RPMI7951 (cell line): ENCODE data around the gene POLR1A. TPM values are rescaled to one million over a fixed set of nuclear protein-coding genes. Genes with fewer than 3 reads are reported as not detected.

Experiments used
- DNase-seq: peaks from one replicate; pipeline ENCODE4 v3.0.0-alpha.2; 2012; ENCODE audit warnings: low read depth
- total RNA-seq: library from RNA; depleted of rRNA; stranded (reverse); fragments of >200 nt; shearing (Covaris generic); gene quantifications from 2 replicates; pipeline ENCODE4 v1.2.3, GENCODE V29; 2014

The POLR1A gene
- total RNA-seq, 1 experiment from 2014 or later: 17.2 TPM

DNA sequence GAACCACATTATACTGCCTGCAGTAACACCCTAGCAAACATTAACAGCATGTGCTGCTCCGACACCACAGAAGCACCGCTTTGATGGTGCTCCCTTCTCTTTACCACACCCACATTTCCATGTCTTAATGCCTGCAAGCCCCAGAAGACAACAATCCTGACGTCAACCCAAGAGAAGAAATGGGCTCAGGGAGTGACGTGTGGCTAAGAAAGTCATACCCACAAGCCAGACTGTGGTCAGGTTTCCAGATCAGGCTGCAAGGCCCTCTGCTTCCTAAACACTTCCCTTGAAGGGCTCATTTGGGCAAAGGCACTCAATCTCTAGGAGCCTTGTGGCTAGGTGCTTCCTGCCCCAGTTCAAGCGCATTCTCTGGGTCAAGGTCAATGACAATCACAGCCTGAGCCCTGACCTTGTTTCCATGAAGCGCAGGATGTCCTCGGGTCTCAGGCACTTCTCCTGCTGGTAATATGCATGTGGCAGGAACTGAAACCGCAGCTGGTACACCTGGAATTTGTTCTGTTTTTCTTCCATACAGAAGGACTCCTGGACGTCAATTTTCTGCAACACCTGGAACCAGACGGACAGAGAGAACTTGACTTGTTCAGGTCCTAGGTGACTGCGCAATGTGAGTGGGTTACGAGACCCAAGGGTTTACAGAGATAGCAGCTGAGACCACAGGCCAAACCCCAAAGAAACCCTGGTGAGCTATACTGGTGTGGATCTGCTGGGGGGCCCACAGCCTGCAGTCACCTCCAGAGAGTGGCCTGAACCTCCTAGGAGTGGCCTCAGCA lies 67.2 kb downstream of the POLR1A start:
- peak; percentile 94 for DNase-seq

GRCh38 chr2:86037795-86038192 lies 67.9 kb downstream of the POLR1A start:
- no peak for DNase-seq

- peak; percentile 97 for DNase-seq
Measured at GRCh38 chr2:86037141-86037794, 68.4 kb downstream of the POLR1A start.

DNA sequence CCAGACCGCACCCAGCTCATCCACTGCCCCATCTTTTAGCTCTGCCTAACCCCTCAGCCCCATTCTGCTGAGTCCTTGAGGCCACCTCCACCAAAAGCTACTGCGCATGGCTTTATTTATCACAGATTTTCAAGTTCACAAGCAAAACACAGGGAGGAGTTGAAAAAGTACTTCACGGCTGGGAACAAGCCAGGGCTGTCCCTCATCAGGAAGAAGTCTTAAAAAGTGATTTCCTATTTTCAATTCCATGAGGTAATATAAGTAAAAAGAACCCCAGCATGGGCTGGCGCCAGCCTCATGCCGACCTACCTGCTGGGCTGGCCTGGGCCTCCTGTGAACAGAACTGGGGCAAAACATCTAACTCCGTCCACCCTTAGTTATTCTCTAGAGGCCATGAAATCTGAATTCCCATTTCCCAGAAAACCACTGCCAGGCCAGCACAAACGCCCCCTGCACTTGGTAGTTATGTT lies 69.0 kb downstream of the POLR1A start:
- DNase-seq: no peak

DNA sequence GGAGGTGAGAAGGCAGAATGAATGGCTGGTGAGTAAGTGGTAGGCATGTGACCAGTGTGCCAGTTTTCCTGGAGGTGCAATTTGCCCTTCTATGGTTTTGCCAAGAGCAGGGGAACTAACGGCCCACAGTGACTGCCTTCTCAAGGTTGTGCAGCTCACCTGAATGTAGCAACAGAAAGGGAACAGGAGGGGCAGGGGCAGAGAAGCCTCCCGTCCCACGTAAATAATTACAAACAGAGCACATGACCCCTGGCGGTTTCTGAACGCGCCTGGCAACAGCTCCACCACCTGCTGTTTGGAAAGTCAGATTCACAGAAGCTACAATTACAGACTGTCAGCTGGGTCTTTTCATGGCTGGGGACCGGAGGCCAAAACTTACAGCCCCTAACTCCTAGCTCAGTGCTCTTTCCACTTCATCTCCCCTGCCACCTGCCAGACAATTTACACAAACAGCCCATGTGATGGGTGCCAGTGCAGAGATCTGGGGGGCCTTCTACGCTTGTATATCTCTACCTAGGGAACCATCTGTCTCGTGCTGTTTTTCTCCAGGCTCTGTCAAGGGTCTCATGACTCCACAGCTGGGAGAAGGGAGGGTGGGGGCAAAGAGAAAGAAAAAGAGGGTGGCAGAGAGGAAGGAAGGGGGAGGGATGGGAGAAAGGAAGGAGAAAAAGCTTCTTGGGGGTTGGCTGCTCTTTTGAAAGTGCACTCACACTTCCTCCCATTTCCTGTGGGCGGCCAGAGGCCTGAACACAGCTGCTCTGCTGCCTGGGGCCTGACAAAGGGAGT lies 69.6 kb downstream of the POLR1A start:
- peak; percentile 98 for DNase-seq

- DNase-seq: no peak
Measured at GRCh38 chr2:86035376-86035882, 70.3 kb downstream of the POLR1A start.

DNA sequence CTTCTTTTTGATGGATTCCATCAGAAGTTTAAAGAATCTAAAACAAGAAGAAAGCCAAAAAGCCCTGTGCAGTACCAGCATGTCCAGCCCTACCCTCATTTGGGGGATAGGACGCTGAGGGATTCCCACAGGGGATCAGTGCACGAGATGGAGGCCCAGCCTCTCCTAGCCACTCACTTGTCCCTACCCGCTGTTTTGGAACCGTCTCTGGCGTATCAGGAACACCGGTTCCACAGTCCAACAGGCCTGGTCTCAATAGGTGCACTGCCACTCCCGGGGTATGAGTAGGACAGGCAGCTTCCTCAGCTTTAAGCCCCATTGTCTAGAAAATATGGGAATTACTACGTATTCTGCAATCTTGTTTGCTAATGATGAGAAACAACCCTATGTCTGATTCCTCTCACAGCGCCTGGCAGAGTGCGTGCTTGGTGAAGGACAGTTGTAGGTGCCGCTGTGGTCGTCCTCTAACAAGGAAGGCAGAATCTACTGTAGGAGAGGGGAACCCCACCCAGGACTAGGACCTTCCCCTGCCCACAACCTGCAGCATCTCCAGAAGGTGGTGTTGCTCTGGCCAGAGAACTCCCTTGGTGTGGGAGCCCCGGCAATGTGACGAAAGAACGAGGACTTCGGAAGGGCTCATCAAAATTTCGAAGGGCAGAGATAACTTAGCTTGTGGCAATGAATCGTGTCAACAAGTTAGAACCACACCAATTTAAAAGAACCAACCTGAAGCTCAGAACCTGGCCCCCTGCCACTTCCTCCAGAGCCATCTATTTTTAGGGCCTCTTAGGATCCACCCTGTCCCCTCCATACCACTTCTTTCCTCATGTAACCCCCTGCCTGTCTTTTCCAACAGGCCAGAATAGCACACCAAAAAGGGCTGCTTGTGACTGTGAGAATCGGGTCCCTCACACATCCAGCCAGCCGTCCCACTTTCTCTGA lies 71.7 kb downstream of the POLR1A start:
- no peak for DNase-seq

DNA sequence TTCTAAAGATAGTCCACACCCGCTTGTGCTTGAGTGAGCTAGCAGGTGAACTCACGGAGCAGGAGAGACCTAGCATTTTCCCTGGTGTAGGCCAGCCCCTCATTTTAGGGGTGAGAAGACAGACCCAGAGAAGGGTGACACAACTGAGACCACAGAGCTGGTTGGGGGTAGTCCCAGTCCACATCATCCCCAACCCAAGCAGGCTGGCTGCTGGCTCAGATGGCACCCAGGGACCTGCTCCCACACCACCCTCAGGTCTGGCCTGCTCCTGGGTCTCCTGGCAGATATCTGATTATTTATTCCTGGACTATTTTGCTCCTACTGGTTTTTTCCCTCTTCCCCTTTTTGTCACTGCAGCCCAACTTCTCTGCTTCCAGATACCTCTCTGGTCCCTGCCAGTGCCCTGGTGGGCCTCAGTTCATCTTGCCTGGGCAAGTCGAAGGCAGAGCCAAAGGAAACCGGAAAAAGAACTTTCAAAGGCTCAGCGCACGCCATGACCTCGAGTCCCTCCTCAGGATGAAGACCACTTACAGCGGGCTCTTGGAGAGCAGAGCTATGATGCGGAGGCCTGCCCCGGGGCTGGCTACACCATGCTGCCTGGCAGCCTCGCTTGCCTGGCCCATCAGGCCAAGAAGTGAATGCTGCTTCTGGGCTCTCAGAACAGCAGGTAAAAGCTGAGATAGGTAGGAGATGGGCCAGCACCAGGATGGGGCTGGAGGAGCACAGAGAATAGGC lies 72.7 kb downstream of the POLR1A start:
- no peak for DNase-seq

GRCh38 chr2:86031606-86032005 lies 74.1 kb downstream of the POLR1A start:
- DNase-seq: no peak

DNA sequence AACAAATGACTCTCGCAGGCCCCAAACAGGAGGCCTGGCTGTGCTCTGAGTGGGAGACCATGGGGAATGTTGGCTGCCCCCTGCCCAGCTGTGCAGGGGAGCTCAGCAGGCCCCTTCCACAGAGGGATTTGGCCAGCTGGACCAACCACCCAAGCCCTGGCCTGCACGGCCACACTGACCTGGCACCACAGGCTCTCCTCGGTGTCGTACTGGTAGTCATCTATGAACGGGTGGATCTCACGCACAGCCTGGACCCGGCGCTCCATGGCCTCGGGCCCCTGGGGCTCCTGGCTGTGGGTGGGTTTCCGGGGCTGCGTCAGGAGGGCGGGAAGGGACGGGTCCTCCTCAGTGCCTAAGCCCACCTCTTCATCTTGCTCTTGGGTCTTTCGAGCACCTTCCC lies 74.5 kb downstream of the POLR1A start:
- no peak for DNase-seq

- DNase-seq: no peak
Measured at GRCh38 chr2:86029873-86030272, 75.8 kb downstream of the POLR1A start.

- no peak for DNase-seq
Measured at GRCh38 chr2:86028766-86029381, 76.8 kb downstream of the POLR1A start.

DNA sequence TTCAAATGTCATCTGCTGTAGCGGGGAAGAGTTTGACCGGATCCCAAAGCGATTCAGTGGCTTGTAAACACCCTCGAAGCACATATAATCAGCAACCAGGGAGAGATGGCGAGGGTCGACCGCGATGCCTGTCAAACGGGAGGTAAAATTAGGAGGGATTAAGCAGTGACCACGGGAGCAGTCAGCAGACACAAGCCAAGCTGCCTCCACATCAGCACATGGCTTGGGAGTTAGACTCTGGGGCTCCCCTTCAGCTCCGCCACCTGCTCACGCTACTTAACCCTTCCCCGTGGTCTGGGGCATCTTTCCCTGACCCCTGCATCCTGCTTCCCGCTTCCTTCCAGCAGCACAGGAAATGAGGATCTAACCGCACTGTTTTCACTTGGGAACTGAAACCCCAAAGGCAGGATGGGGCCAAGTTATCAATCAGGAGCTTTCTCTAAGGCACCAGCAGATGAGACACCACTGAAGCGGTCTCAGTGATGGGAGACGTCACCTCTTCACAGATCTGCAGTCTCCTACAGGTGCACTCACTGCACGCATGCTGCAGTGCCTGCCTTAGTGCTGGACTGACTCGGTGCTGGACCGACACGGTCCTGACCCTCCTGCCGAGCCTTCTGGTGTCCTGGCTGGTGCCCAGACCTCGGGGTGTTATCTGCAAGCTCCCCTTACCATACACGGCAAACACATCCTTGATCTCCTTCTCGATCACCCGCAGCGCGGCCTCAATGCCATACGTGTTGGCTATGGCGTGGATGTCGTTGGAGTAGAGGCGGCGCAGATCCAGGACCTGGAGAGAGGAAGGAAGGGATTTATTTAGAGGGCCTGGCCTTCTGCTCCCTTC lies 77.5 kb downstream of the POLR1A start:
- DNase-seq: no peak

- DNase-seq: no peak
Measured at GRCh38 chr2:86027196-86027921, 78.3 kb downstream of the POLR1A start.

DNA sequence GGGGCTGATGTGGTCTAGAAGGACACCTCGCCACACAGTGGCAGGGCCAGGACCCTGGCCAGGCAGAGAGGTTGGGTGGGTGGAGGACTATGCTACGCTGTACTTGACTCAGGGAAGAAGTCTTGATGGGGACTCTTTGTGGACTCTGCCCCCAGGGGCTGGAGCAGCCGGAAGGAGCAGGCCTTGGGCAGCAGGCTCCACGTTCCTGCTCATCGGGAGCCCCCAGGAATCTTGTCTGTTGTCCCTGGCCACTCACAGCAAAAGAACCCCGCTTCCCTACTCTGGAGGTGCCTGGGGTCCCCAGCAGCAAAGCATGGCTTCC lies 79.0 kb downstream of the POLR1A start:
- DNase-seq: no peak

DNA sequence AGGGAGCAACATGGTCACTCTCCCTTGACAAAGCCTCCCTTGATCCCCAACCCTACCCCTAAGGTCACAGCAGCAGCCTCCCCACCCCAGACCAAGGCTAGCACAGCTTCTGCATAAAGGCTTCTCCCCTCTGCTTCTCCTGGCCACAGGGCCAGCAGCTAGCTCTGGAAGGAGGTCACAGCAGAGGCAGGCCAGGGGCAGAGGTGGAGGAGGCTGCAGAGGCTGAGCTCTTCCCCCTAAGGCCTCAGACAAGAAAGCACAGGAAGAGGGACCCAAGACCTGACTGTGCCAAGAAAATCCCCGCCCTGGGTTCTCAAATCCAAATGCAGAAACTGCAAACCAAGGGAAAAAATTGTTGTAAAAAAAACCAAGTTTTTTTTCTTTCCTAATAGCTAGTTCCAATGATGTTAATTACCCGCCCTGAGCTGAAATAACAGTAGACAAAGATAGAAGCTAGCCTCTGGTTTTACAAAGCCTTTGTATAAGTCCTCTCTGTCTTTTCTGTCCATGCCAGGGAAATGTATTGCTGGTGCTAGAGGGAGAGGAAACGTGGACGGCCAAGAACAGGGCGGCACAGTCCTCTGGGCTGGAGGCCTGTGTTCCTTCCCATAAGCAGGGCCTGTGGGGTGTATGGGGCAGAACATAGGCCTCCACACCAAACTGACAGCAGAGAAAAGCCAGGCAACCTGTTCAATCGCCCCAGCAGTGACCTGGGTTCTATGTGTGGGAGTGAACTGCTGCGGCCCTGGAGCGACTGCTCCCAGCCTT lies 79.5 kb downstream of the POLR1A start:
- no peak for DNase-seq

- DNase-seq: peak; percentile 33
Measured at GRCh38 chr2:86025229-86025820, 80.4 kb downstream of the POLR1A start.
